CD14-positive monocyte (primary cell): ENCODE measurements around the gene SIX6. TPM values are rescaled to one million over a fixed set of nuclear protein-coding genes. Genes with fewer than 3 reads are reported as not detected.

ENCODE experiments used
- DNase-seq, 3 donors: peaks; one replicate each; pipeline ENCODE4 v3.0.0-alpha.2; 2011 to 2022
- H2AFZ ChIP-seq: 2 replicates; pipeline ENCODE4 v1.6.0; 2012; ENCODE audit warnings: mild to moderate bottlenecking, low read depth, low read length, inconsistent platforms; ENCODE audit not compliant: insufficient read depth, poor library complexity, severe bottlenecking
- H3K27ac ChIP-seq, 2 donors: 1 replicate in 1 of 2; 2 replicates in 1 of 2; pipeline ENCODE4 v1.5.1; 2012 to 2013; ENCODE audit warnings: low read length in 2 of 2, control low read depth in 1 of 2, inconsistent platforms in 1 of 2, low read depth in 1 of 2, mild to moderate bottlenecking in 1 of 2
- H3K27me3 ChIP-seq, 2 donors: one replicate each; pipeline versions ENCODE4 v1.6.0 to v1.6.1; 2011 to 2013; ENCODE audit warnings: low read length in 2 of 2; ENCODE audit not compliant: control insufficient read depth in 2 of 2, insufficient read depth in 2 of 2
- H3K36me3 ChIP-seq, 2 donors: replicated peaks in 1 of 2; 1 replicate in 1 of 2; 2 replicates in 1 of 2; pipeline versions ENCODE4 v1.5.1 to v1.6.1; 2012 to 2013; ENCODE audit warnings: low read length in 2 of 2, control low read depth in 1 of 2, inconsistent platforms in 1 of 2, mild to moderate bottlenecking in 1 of 2; ENCODE audit not compliant: insufficient read depth in 2 of 2, control insufficient read depth in 1 of 2
- H3K4me1 ChIP-seq, 2 donors: 1 replicate in 1 of 2; 2 replicates in 1 of 2; pipeline versions ENCODE4 v1.5.1 to v1.6.1; 2012 to 2013; ENCODE audit warnings: low read length in 2 of 2, control low read depth in 1 of 2, inconsistent platforms in 1 of 2, mild to moderate bottlenecking in 1 of 2, moderate library complexity in 1 of 2; ENCODE audit not compliant: insufficient read depth in 2 of 2, control insufficient read depth in 1 of 2
- H3K4me2 ChIP-seq: replicated peaks from 2 replicates; pipeline ENCODE3; 2012; ENCODE audit warnings: low read length, moderate library complexity, mild to moderate bottlenecking; ENCODE audit not compliant: poor library complexity, severe bottlenecking; ENCODE audit errors: extremely low read depth
- H3K4me3 ChIP-seq, 3 experiments: fragments of 200-600 bp in 1 of 3; sonication (generic) in 1 of 3; replicated peaks in 1 of 3; 1 replicate in 2 of 3; 2 replicates in 1 of 3; pipeline ENCODE4 v1.5.1; 2011 to 2013; ENCODE audit warnings: low read length in 3 of 3, mild to moderate bottlenecking in 3 of 3, control low read depth in 2 of 3, low read depth in 2 of 3, inconsistent platforms in 1 of 3, moderate library complexity in 1 of 3
- H3K79me2 ChIP-seq: 2 replicates; pipeline ENCODE4 v1.6.0; 2012; ENCODE audit warnings: mild to moderate bottlenecking, control low read depth, inconsistent platforms, low read length, moderate library complexity; ENCODE audit not compliant: insufficient read depth
- H3K9ac ChIP-seq: 2 replicates; pipeline ENCODE4 v1.6.0; 2017; ENCODE audit warnings: low read length, mild to moderate bottlenecking; ENCODE audit not compliant: insufficient read depth, poor library complexity, severe bottlenecking
- H3K9me3 ChIP-seq, 2 donors: replicated peaks in 1 of 2; 1 replicate in 1 of 2; 2 replicates in 1 of 2; pipeline versions ENCODE4 v1.5.1 to v1.6.1; 2012 to 2013; ENCODE audit warnings: low read length in 2 of 2, control low read depth in 1 of 2; ENCODE audit not compliant: control insufficient read depth in 1 of 2, insufficient read depth in 1 of 2
- H4K20me1 ChIP-seq: 2 replicates; pipeline ENCODE4 v1.6.0; 2012; ENCODE audit warnings: mild to moderate bottlenecking, low read length, control low read depth, moderate library complexity; ENCODE audit not compliant: insufficient read depth
- H3K27ac Mint-ChIP-seq, 7 donors: one replicate each; pipeline ENCODE4 v1.8.0; 2020; ENCODE audit warnings: mild to moderate bottlenecking in 7 of 7, mixed read lengths in 7 of 7, moderate library complexity in 6 of 7, inconsistent platforms in 2 of 7
- H3K27me3 Mint-ChIP-seq, 3 donors: one replicate each; pipeline ENCODE4 v1.8.0; 2021 to 2022; ENCODE audit warnings: low read depth in 3 of 3, mild to moderate bottlenecking in 3 of 3, mixed read lengths in 3 of 3, moderate library complexity in 3 of 3, inconsistent platforms in 1 of 3
- H3K36me3 Mint-ChIP-seq, 2 donors: one replicate each; pipeline ENCODE4 v1.8.0; 2020; ENCODE audit warnings: mixed read lengths in 2 of 2, inconsistent platforms in 1 of 2, mild to moderate bottlenecking in 1 of 2
- H3K4me1 Mint-ChIP-seq: one replicate; pipeline ENCODE4 v1.8.0; 2020; ENCODE audit warnings: mild to moderate bottlenecking, mixed read lengths
- H3K4me3 Mint-ChIP-seq, 2 donors: one replicate each; pipeline ENCODE4 v1.8.0; 2020; ENCODE audit warnings: mild to moderate bottlenecking in 2 of 2, mixed read lengths in 2 of 2, moderate library complexity in 1 of 2
- H3K9me3 Mint-ChIP-seq, 7 donors: one replicate each; pipeline ENCODE4 v1.8.0; 2020 to 2022; ENCODE audit warnings: mixed read lengths in 7 of 7, mild to moderate bottlenecking in 6 of 7, moderate library complexity in 6 of 7, inconsistent platforms in 2 of 7
- CTCF ChIP-seq: fragments of 200-600 bp; IDR thresholded peaks from one replicate; pipeline ENCODE4 v1.8.0; 2022; ENCODE audit warnings: antibody characterized with exemption, mild to moderate bottlenecking
- WGBS: methylation state at CpG from one replicate; pipeline ENCODE4 v1.1.5; 2013; ENCODE audit warnings: missing lambda C conversion rate; ENCODE audit not compliant: insufficient coverage; 5-methylcytosine and 5-hydroxymethylcytosine counted together
- intact Hi-C, 2 donors: fragments of 100-400 bp; cut with micrococcal nuclease; formaldehyde crosslinking; loops; one replicate each; pipeline versions ENCODE4 v1.15.0 to v1.15.1; 2023
- polyA plus RNA-seq, 3 donors: library from polyadenylated mRNA; depleted of rRNA in 1 of 3; unstranded in 2 of 3; stranded (reverse) in 1 of 3; fragments of 300-500 nt in 2 of 3; fragments of >200 nt in 1 of 3; fragmentation: Illumina TruSeq in 2 of 3; gene quantifications; 1 replicate in 2 of 3; 2 replicates in 1 of 3; pipeline ENCODE4 v1.2.3, GENCODE V29; 2012 to 2021

Gene SIX6
- polyA plus RNA-seq, 3 donors = not detected

- no peak for DNase-seq
- H3K4me3 Mint-ChIP-seq = peak overlapping the region in 1 of 2 donors; percentile 74
- peaks cover 0 to 3% of the 10 kb centered on the region in 2 donors for H3K36me3 Mint-ChIP-seq
- Histone ChIP-seq H3K4me1 (peaks cover 3 to 15% of the 10 kb centered on the region in 2 donors), H3K9me3 (peaks cover 2 to 61% of the 10 kb centered on the region in 2 donors), H3K4me3 (no peak overlapping the region), H3K27me3 (peaks cover 90 to 99% of the 10 kb centered on the region in 2 donors), H2AFZ (no peak overlapping the region), H3K9ac (no peak overlapping the region), H3K79me2 (no peaks in the 10 kb centered on the region), H3K36me3 (no peaks in the 10 kb centered on the region), H3K4me2 (no peak overlapping the region), H3K27ac (no peak overlapping the region), H4K20me1 (no peaks in the 10 kb centered on the region)
- H3K27ac Mint-ChIP-seq = no peak overlapping the region
- intact Hi-C loops = no loop called here
- TF ChIP-seq CTCF = no peak
- H3K27me3 Mint-ChIP-seq = peaks cover 95 to 100% (median 97%) of the 10 kb centered on the region in 3 donors
- H3K4me1 Mint-ChIP-seq = peaks cover 22% of the 10 kb centered on the region
- H3K9me3 Mint-ChIP-seq = peaks cover 0 to 33% (median 23%) of the 10 kb centered on the region in 7 donors
- WGBS = 14% methylated on average over 2 of the region's 2 CpGs
Observed at GRCh38 chr14:60512126-60512525, 3.2 kb downstream of the SIX6 start.

DNA sequence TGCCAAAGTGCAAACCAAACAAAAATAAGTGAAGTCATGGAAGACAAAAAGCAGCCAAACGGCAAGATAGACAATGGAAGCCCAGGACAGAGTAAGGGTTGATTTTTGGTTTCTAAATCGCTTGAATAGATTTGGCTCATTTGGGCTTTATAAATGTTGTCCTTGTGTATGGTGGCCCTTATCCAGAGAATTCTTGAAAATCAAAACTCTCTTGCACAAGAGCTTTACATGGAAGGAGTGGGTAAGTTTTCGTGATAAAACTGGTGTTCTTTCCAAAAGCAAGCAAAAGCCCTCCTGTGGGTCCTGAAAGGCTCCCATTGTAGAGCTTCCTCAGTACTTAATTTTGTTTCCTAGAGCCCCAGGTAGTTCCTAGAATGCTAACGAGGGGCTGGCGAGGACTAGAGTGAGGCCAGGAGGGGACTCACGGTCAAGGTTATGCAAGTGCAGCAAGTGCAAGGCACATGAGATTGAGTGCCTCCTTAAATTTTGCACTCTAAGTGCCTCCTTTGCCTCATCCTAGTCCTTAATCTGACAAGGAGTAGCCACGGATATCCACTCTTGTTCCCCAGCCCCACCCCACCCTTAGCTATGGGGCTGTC lies 4.1 kb downstream of the SIX6 start:
- no peak for TF ChIP-seq CTCF
- intact Hi-C loops = no loop called here
- H3K4me1 ChIP-seq = peaks cover 3 to 15% of the 10 kb centered on the region in 2 donors
- no peak overlapping the region for H2AFZ ChIP-seq
- H3K9ac ChIP-seq = no peak overlapping the region
- no peaks in the 10 kb centered on the region for H4K20me1 ChIP-seq
- H3K27me3 ChIP-seq = peaks cover 90 to 99% of the 10 kb centered on the region in 2 donors
- Mint-ChIP-seq H3K27me3 (peaks cover 95 to 100% (median 97%) of the 10 kb centered on the region in 3 donors), H3K9me3 (peaks cover 0 to 34% (median 23%) of the 10 kb centered on the region in 7 donors), H3K4me3 (peak overlapping the region in 1 of 2 donors; percentile 82), H3K36me3 (peaks cover 0 to 3% of the 10 kb centered on the region in 2 donors), H3K27ac (no peak overlapping the region), H3K4me1 (peaks cover 22% of the 10 kb centered on the region)
- H3K4me2 ChIP-seq = no peak overlapping the region
- H3K27ac ChIP-seq = no peak overlapping the region
- DNase-seq = no peak
- H3K36me3 ChIP-seq = no peaks in the 10 kb centered on the region
- H3K4me3 ChIP-seq = no peak overlapping the region
- peaks cover 2 to 53% of the 10 kb centered on the region in 2 donors for H3K9me3 ChIP-seq
- 0% methylated on average over 1 of the region's 7 CpGs for WGBS
- no peaks in the 10 kb centered on the region for H3K79me2 ChIP-seq
